ENCODE measurements around the gene PHF21B. TPM values are rescaled to one million over a fixed set of nuclear protein-coding genes. Genes with fewer than 3 reads are reported as not detected.

Gene PHF21B
- polyA plus RNA-seq, 1 experiment: 0.01 TPM

DNA sequence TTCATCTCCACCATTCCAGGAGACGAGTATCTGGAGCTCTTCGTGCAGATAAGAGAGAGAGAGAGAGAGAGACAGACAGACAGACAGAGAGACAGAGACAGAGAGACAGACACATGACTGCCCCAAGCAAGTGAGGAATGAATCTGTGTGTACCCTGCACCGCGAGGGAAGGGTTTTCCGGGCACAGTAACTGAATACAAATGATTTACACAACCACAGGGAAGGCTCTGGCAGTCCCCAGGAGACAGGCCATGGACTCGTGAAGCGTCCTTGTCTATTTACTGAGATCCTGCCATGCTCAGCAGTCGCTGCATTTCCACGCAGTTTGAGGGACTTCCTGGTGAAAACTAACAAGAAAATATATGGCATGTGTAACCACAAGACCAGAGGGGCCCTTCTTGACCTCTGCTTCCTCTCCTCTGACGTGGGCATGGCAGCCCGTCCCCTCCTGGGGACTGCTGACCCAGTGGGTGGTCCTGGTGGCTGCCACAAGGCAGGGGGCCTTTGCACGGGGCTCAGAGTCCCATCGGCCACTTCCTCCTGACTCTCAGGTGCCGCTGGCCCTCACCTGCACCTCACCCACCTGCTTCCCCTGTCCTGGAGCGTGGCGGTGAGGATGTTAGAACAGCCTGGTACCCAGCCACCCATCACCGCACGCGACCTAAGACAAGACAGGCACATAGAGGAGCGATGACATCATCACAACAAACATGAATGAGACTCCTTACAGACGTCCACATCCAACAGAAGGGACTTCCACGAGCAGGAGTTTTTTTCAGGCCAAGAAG, 75.9 kb downstream of the PHF21B start:
- ChIA-PET CTCF (no interaction called here), POLR2A (no interaction called here)
- no peak for DNase-seq (ENCODE audit: low read depth)
- Histone ChIP-seq H3K27me3 (ENCODE audit: control insufficient read depth, insufficient read depth, low read length) (peaks cover 15% of the 10 kb centered on the region), H3K4me3 (ENCODE audit: low read depth, low read length) (no peak overlapping the region), H3K36me3 (ENCODE audit: control insufficient read depth, insufficient read depth, low read length) (no peaks in the 10 kb centered on the region)
- TF ChIP-seq, protein P1, sequence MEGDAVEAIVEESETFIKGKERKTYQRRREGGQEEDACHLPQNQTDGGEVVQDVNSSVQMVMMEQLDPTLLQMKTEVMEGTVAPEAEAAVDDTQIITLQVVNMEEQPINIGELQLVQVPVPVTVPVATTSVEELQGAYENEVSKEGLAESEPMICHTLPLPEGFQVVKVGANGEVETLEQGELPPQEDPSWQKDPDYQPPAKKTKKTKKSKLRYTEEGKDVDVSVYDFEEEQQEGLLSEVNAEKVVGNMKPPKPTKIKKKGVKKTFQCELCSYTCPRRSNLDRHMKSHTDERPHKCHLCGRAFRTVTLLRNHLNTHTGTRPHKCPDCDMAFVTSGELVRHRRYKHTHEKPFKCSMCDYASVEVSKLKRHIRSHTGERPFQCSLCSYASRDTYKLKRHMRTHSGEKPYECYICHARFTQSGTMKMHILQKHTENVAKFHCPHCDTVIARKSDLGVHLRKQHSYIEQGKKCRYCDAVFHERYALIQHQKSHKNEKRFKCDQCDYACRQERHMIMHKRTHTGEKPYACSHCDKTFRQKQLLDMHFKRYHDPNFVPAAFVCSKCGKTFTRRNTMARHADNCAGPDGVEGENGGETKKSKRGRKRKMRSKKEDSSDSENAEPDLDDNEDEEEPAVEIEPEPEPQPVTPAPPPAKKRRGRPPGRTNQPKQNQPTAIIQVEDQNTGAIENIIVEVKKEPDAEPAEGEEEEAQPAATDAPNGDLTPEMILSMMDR (IDR thresholded peaks at IDR 0.05; ENCODE audit: insufficient read depth, low read depth, low read length): no peak

DNA sequence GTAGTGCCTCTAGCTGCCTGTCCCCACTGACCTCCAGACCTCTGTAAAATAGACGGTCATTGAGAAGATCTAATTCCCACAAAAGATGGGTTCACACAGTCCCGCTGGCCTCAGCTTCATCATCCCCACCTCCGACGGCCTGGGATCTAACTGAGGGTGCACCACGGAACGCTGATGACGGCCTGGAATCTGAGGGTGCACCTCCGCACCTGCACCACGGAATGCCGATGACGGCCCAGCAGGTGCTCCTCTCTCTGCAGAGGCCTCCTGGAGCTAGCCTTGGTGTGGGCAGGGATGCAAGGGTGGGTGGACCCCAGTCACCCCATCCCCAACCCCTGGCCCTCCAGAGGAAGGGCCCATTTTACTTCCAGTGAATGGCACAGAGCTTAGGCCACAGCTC, 77.3 kb downstream of the PHF21B start:
- Histone ChIP-seq H3K27me3 (ENCODE audit: control insufficient read depth, insufficient read depth, low read length) (peaks cover 14% of the 10 kb centered on the region), H3K4me3 (ENCODE audit: low read depth, low read length) (no peak overlapping the region), H3K36me3 (ENCODE audit: control insufficient read depth, insufficient read depth, low read length) (no peaks in the 10 kb centered on the region)
- ChIA-PET POLR2A (interaction anchor here (0.6 kb wide), 1 partner anchor 268 kb away, joined by 3 read pairs; no protein-coding TSS in a partner anchor), CTCF (no interaction called here)
- DNase-seq (ENCODE audit: low read depth): no peak
- TF ChIP-seq, protein P1 (IDR thresholded peaks at IDR 0.05; ENCODE audit: insufficient read depth, low read depth, low read length): no peak

DNA sequence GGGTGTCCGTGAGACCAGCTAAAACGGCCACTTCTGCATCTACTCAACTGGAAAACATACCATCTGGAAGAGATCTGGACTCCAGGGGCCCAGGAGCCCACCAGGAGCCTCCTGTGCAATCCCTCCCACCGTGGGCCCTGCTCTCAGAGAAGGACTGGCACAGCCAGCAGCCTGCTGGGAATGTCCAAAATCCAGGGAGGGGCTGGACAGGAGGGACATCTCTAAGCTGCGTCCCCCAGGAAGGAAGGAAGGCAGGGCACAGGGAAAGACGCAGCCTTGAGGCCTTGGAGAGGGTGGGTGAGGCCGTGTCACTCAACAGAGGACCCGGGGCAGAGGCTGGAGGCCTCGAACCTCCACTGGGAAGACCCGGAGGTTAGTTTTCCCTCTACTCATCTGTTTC, 78.0 kb downstream of the PHF21B start:
- DNase-seq (ENCODE audit: low read depth): no peak
- TF ChIP-seq, protein P1 (IDR thresholded peaks at IDR 0.05; ENCODE audit: insufficient read depth, low read depth, low read length): no peak
- ChIA-PET POLR2A (no interaction called here), CTCF (no interaction called here)
- peaks cover 12% of the 10 kb centered on the region for H3K27me3 ChIP-seq (ENCODE audit: control insufficient read depth, insufficient read depth, low read length)
- H3K36me3 ChIP-seq (ENCODE audit: control insufficient read depth, insufficient read depth, low read length): no peaks in the 10 kb centered on the region
- no peak overlapping the region for H3K4me3 ChIP-seq (ENCODE audit: low read depth, low read length)

DNA sequence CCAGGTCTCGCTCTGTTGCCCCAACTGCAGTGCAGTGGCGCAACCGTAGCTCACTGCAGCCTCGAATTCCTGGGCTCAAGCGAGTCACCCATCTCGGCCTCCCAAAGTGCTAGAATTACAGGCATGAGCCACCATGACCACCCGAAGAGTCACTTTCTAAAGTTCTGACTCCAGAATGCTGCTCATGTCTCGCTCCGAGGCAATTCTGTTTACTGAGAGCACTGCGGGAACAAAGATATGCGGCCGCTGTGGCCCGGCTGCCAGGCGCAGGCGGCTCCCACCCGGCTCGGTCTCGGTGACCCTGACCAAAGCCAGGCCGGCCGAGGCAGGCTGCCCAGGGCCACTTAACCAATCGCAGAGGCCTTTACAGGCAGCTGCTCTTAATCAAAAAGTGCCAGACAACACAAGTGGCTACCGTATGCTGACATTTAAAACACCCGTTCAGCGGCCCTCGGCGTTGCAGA, 78.7 kb downstream of the PHF21B start:
- no peaks in the 10 kb centered on the region for H3K36me3 ChIP-seq (ENCODE audit: control insufficient read depth, insufficient read depth, low read length)
- no peak overlapping the region for H3K4me3 ChIP-seq (ENCODE audit: low read depth, low read length)
- POLR2A ChIA-PET: no interaction called here
- TF ChIP-seq, protein P1 (IDR thresholded peaks at IDR 0.05; ENCODE audit: insufficient read depth, low read depth, low read length): no peak
- peaks cover 12% of the 10 kb centered on the region for H3K27me3 ChIP-seq (ENCODE audit: control insufficient read depth, insufficient read depth, low read length)
- no peak for DNase-seq (ENCODE audit: low read depth)
- CTCF ChIA-PET: no interaction called here

DNA sequence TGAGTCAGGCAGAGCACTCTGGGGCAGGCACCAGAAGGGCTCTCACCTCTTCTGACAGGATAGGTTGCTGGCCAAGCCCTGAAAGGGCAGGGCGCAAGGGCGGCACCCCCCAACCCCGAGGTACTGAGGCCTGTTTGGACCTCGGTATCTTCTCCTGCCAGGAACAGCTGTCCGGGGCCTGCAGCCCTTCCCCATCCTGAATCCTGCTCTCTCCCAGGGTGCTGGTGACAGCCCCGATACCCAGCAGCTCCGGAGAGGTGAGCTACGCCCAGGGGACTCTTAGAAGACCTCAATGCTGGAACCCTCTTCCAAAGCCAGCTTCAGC, 79.1 kb downstream of the PHF21B start:
- peaks cover 12% of the 10 kb centered on the region for H3K27me3 ChIP-seq (ENCODE audit: control insufficient read depth, insufficient read depth, low read length)
- ChIA-PET CTCF (no interaction called here), POLR2A (no interaction called here)
- H3K4me3 ChIP-seq (ENCODE audit: low read depth, low read length): no peak overlapping the region
- no peaks in the 10 kb centered on the region for H3K36me3 ChIP-seq (ENCODE audit: control insufficient read depth, insufficient read depth, low read length)
- DNase-seq (ENCODE audit: low read depth): no peak
- TF ChIP-seq, protein P1 (IDR thresholded peaks at IDR 0.05; ENCODE audit: insufficient read depth, low read depth, low read length): no peak

All from BJ (cell line).